Measurements from ENCODE around the gene HOXB8. TPM values are rescaled to one million over a fixed set of nuclear protein-coding genes. Genes with fewer than 3 reads are reported as not detected.
A peak's percentile ranks its signal among the peaks of the same experiment; 100 is the strongest.

The HOXB8 gene
- total RNA-seq, 4 donors from 2014 or later: 0.27 to 3.9 TPM; not detected in 2

DNA sequence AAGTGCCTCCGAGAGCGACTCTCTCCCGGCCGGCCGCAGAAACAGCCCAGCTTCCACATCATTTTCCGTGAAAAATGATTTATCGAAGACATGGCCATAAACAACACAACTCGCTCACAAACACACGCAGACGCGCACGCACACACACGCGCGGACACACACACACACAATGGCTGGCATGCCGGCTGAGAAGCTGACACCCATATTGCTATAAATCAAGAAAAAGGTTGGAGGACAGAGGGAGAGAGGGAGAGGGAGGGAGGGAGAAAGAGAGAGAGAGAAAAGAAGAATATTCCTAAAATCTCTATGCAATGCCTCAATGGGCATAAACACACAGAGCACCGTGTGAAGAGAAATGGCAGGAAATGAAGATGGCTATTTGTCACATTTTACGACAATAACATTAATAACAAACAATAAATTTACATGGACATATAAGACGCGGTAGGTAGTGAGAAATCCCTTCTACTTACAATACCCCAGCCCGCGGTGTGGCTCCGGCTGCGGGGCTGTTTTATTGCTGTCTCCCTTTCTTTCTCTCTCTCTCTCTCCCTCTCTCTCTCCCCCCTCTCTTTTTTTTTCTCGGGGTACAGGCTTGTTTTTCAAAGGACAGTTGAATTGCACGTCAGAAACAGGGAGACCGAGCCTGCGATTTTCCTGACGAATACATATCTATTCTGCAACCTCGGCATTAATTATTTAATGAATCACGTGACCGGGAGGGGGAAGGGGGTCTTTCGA, 46.4 kb downstream of the HOXB8 start:
- H3K27me3 ChIP-seq: no peaks in the 10 kb centered on the region
- H3K27ac ChIP-seq: peak overlapping the region; percentile 97 to 98 (median 97)
- H3K36me3 ChIP-seq: no peaks in the 10 kb centered on the region
- H3K9me3 ChIP-seq: no peaks in the 10 kb centered on the region
- peak overlapping the region; percentile 27 to 81 for H3K4me3 ChIP-seq
- no peak for TF ChIP-seq POLR2A (IDR thresholded peaks at IDR 0.05)
- TF ChIP-seq EP300 (IDR thresholded peaks at IDR 0.05): no peak
- peak; percentile 10 for TF ChIP-seq POLR2AphosphoS5 (IDR thresholded peaks at IDR 0.05)
- TF ChIP-seq, protein P1, sequence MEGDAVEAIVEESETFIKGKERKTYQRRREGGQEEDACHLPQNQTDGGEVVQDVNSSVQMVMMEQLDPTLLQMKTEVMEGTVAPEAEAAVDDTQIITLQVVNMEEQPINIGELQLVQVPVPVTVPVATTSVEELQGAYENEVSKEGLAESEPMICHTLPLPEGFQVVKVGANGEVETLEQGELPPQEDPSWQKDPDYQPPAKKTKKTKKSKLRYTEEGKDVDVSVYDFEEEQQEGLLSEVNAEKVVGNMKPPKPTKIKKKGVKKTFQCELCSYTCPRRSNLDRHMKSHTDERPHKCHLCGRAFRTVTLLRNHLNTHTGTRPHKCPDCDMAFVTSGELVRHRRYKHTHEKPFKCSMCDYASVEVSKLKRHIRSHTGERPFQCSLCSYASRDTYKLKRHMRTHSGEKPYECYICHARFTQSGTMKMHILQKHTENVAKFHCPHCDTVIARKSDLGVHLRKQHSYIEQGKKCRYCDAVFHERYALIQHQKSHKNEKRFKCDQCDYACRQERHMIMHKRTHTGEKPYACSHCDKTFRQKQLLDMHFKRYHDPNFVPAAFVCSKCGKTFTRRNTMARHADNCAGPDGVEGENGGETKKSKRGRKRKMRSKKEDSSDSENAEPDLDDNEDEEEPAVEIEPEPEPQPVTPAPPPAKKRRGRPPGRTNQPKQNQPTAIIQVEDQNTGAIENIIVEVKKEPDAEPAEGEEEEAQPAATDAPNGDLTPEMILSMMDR (IDR thresholded peaks at IDR 0.05): no peak
- H3K4me1 ChIP-seq: peaks cover 20 to 100% (median 48%) of the 10 kb centered on the region in 3 donors
- ATAC-seq: no peak
- 5 to 9% methylated on average over 19 to 32 of the region's 33 CpGs for WGBS, 2 donors (ENCODE audit: low coverage in 1 of 2)

DNA sequence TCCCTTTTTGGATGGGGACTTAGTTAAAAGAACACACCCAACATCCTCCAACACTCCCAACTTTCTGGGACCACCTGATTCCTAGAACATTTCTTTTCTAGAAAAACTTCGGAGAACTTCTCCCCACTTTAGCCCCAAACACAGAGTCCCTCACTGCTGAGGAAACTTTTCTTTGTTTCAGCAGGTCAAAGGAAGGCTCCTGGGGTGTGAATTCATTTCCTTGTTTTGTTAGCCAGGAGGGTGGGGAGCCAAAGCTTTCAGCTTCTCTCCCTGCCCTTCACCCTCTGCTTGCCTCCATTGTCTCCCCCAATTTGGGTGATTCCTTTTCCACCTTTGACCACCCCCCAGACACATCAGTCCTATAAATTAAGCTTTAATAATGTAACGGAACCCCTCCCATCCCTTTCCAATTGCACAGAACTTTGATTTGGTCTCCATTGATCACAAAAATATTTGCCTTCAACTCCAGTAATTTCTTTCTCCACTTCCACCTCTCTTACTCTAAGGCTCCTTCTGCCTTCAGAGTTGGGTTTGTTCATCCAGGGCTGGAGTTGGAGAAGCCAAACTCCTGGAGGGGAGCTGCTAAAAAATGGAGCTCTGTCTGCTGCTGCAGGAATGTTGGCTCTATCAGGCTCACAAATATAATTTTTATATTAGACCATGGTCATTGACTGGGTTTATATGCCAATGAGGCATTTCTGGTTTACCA, 47.3 kb downstream of the HOXB8 start:
- no peak for TF ChIP-seq POLR2A (IDR thresholded peaks at IDR 0.05)
- TF ChIP-seq, protein P1 (IDR thresholded peaks at IDR 0.05): no peak
- no peak for TF ChIP-seq POLR2AphosphoS5 (IDR thresholded peaks at IDR 0.05)
- no peak for TF ChIP-seq EP300 (IDR thresholded peaks at IDR 0.05)
- H3K4me1 ChIP-seq: peaks cover 18 to 100% (median 53%) of the 10 kb centered on the region in 3 donors
- peak overlapping the region; percentile 27 to 81 for H3K4me3 ChIP-seq
- ATAC-seq: no peak
- H3K27ac ChIP-seq: peak overlapping the region; percentile 97 to 98 (median 97)
- H3K36me3 ChIP-seq: no peaks in the 10 kb centered on the region
- H3K27me3 ChIP-seq: no peaks in the 10 kb centered on the region
- no peaks in the 10 kb centered on the region for H3K9me3 ChIP-seq
- WGBS, 2 donors (ENCODE audit: low coverage in 1 of 2): 31% methylated on average over 2 of the region's 2 CpGs; no CpG with 5 or more reads in 1 of the 2 donors

DNA sequence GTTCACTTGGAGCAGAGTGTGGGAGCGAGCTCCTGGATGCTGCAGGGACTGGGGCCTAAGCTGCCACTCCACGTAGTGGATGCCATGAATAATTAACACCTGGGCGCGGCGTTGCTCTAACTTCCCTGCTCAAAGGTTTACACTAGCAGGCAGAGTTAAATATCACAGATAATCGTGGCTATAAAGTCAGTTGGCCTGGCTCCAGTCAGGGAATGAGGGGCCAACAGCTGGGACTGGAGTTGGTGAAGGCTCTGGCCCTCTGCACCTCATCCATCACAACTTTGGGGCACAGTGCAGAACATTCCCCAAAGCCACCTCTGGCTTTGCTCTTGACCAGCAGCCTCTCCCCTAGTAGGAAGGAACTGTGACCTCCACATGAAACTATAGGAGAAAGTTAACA, 47.9 kb downstream of the HOXB8 start:
- H3K4me1 ChIP-seq: peaks cover 12 to 100% (median 53%) of the 10 kb centered on the region in 3 donors
- H3K4me3 ChIP-seq: no peak overlapping the region
- ATAC-seq: no peak
- H3K27ac ChIP-seq: peak overlapping the region; percentile 97 to 98 (median 97)
- 34% methylated on average over 4 of the region's 6 CpGs; no CpG with 5 or more reads in 1 of the 2 donors for WGBS, 2 donors (ENCODE audit: low coverage in 1 of 2)
- no peak for TF ChIP-seq POLR2A (IDR thresholded peaks at IDR 0.05)
- TF ChIP-seq, protein P1 (IDR thresholded peaks at IDR 0.05): no peak
- no peak for TF ChIP-seq EP300 (IDR thresholded peaks at IDR 0.05)
- TF ChIP-seq POLR2AphosphoS5 (IDR thresholded peaks at IDR 0.05): no peak
- no peaks in the 10 kb centered on the region for H3K9me3 ChIP-seq
- H3K36me3 ChIP-seq: no peaks in the 10 kb centered on the region
- H3K27me3 ChIP-seq: no peaks in the 10 kb centered on the region

DNA sequence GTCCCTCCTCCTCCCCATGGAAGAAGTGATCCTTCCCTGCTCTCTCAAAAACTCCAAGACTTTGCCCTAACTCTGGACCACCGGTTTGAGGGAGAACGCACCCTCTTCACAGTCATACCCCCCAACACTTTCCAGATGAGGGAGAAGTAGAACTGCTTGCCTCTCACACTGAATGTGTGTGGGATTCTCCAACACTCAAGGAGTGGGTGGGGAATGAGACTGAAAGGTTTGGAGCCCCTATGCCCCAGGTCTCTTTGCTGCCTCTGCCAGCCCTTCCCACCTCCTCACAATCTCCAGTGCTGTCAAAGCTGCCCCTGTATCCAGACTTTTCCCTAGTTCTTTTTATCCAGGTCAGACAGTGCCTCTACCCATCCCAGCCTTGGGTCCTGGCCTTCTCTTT, 48.4 kb downstream of the HOXB8 start:
- H3K27ac ChIP-seq: peak overlapping the region; percentile 97 to 98 (median 97)
- 0% methylated on average over 1 of the region's 2 CpGs; no CpG with 5 or more reads in 1 of the 2 donors for WGBS, 2 donors (ENCODE audit: low coverage in 1 of 2)
- ATAC-seq: no peak

More for the DNA sequence above, 48.4 kb downstream of the HOXB8 start:
- H3K4me3 ChIP-seq: no peak overlapping the region
- H3K27me3 ChIP-seq: no peaks in the 10 kb centered on the region
- TF ChIP-seq, protein P1 (IDR thresholded peaks at IDR 0.05): no peak
- TF ChIP-seq POLR2A (IDR thresholded peaks at IDR 0.05) (no peak), POLR2AphosphoS5 (IDR thresholded peaks at IDR 0.05) (no peak), EP300 (IDR thresholded peaks at IDR 0.05) (no peak)
- no peaks in the 10 kb centered on the region for H3K9me3 ChIP-seq
- H3K36me3 ChIP-seq: no peaks in the 10 kb centered on the region
- peaks cover 8 to 100% (median 57%) of the 10 kb centered on the region in 3 donors for H3K4me1 ChIP-seq
